AG08396 (cell line): ENCODE measurements around the gene PLA2G4D.

Experiments
- DNase-seq: peaks from one replicate; pipeline ENCODE4 v3.0.0; 2012; ENCODE audit warnings: low spot score, mixed read lengths

Gene PLA2G4D

GRCh38 chr15:42048821-42049200 lies 45.6 kb downstream of the PLA2G4D start:
- no peak for DNase-seq

- no peak for DNase-seq
Observed at GRCh38 chr15:42048080-42048820, 46.1 kb downstream of the PLA2G4D start.

- no peak for DNase-seq
Observed at GRCh38 chr15:42046597-42046996, 47.8 kb downstream of the PLA2G4D start.

- no peak for DNase-seq
Observed at GRCh38 chr15:42045211-42045615, 49.1 kb downstream of the PLA2G4D start.

GRCh38 chr15:42042602-42043400 lies 51.6 kb downstream of the PLA2G4D start:
- DNase-seq = no peak

- DNase-seq = no peak
Observed at GRCh38 chr15:42038401-42038800, 56.0 kb downstream of the PLA2G4D start.

- DNase-seq = no peak
Observed at GRCh38 chr15:42037656-42038055, 56.7 kb downstream of the PLA2G4D start.

- no peak for DNase-seq
Observed at GRCh38 chr15:42036966-42037365, 57.4 kb downstream of the PLA2G4D start.

- DNase-seq = no peak
Observed at GRCh38 chr15:42036112-42036905, 58.1 kb downstream of the PLA2G4D start.

- DNase-seq = no peak
Observed at GRCh38 chr15:42035435-42035761, 59.0 kb downstream of the PLA2G4D start.

GRCh38 chr15:42034628-42035434 lies 59.5 kb downstream of the PLA2G4D start:
- no peak for DNase-seq

- DNase-seq = no peak
Observed at GRCh38 chr15:42033214-42033873, 61.0 kb downstream of the PLA2G4D start.

GRCh38 chr15:42032376-42033213 lies 61.8 kb downstream of the PLA2G4D start:
- no peak for DNase-seq

GRCh38 chr15:42031198-42031915 lies 63.0 kb downstream of the PLA2G4D start:
- DNase-seq = no peak

GRCh38 chr15:42027521-42027920 lies 66.8 kb downstream of the PLA2G4D start:
- no peak for DNase-seq

GRCh38 chr15:42024303-42024702 lies 70.1 kb downstream of the PLA2G4D start:
- DNase-seq = no peak

- DNase-seq = no peak
Observed at GRCh38 chr15:42021593-42021992, 72.8 kb downstream of the PLA2G4D start.

- DNase-seq = no peak
Observed at GRCh38 chr15:42020713-42021273, 73.6 kb downstream of the PLA2G4D start, which contains the start of gene PLA2G4E. Gene PLA2G4E (minus strand): TSS chr15:42021042. CDS start chr15:42021030, 12 bp downstream.
